Astrocyte (in vitro differentiated cells and primary cell): ENCODE results near the gene BAG3.

Source experiments
- CTCF ChIP-seq: IDR thresholded peaks from 2 replicates; pipeline ENCODE4 v1.5.1; 2011; ENCODE audit warnings: low read depth, mild to moderate bottlenecking, inconsistent platforms, low read length, moderate library complexity; ENCODE audit not compliant: insufficient read depth
- EZH2 ChIP-seq: IDR thresholded peaks from 2 replicates; pipeline ENCODE4 v1.6.1; 2012; ENCODE audit warnings: mild to moderate bottlenecking, low read length, inconsistent platforms; ENCODE audit not compliant: insufficient read depth

GRCh38 chr10:119679480-119679829 lies 28.3 kb downstream of the BAG3 start:
- TF ChIP-seq CTCF (no peak), EZH2 (no peak)
